ENCODE results near the gene TP53I13. TPM values are rescaled to one million over a fixed set of nuclear protein-coding genes. Genes with fewer than 3 reads are reported as not detected.

TP53I13 gene
- total and polyA plus RNA-seq, 4 experiments from 2014 or later: 31.5 to 158 (median 98.1) TPM

DNA sequence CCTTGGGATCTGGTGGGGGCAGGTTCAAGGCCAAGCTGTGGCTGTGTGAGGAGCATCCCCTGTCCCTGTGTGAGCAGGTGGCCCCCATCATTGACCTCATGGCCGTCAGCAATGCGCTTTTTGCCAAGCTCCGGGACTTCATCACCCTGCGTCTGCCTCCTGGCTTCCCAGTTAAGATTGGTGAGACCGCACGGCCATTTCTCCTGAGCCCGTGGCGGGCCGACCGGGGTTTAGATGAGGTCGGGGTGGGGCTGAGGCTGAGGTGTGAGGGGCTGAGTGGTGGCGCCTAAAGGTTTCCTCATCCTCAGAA, 43.5 kb downstream of the TP53I13 start:
- Histone ChIP-seq H3K9me3 (ENCODE audit: control insufficient read depth in 1 of 2, low read length in 2 of 2) (no peaks in the 10 kb centered on the region), H3K4me3 (ENCODE audit: low read length in 2 of 2) (no peak overlapping the region), H3K4me1 (ENCODE audit: insufficient read depth, low read length) (peaks cover 41% of the 10 kb centered on the region), H3K27me3 (ENCODE audit: insufficient read depth, low read length) (no peaks in the 10 kb centered on the region), H3K27ac (ENCODE audit: low read depth, low read length) (no peak overlapping the region), H3K36me3 (ENCODE audit: insufficient read depth, low read length) (no peaks in the 10 kb centered on the region)
- no peak for DNase-seq
- Mint-ChIP-seq H3K4me1 (peaks cover 15 to 35% (median 27%) of the 10 kb centered on the region in 4 donors), H3K27ac (peak overlapping the region in 1 of 7 donors; percentile 64), H3K36me3 (peaks cover 0 to 1% of the 10 kb centered on the region in 2 donors), H3K27me3 (no peaks in the 10 kb centered on the region), H3K9me3 (no peaks in the 10 kb centered on the region), H3K4me3 (peak overlapping the region in 2 of 8 donors; percentile 36 to 43)
- intact Hi-C loops (cut with micrococcal nuclease): loop anchor here (10.0 kb wide), 1 partner anchor 483 kb away; no protein-coding TSS in a partner anchor
- POLR2A ChIA-PET (ENCODE audit: partially characterized antibody): interaction anchor here (0.8 to 1.5 kb wide), 3 partner anchors 20 to 31 kb away, joined by 3 to 4 read pairs (median 3); no protein-coding TSS in a partner anchor
- CTCF ChIA-PET (ENCODE audit: partially characterized antibody): interaction anchor here (0.6 to 22.5 kb wide), 5 partner anchors 13 to 507 kb away, joined by 3 to 523 read pairs (median 5); partner anchors contain the start of genes ABHD15 and TP53I13

DNA sequence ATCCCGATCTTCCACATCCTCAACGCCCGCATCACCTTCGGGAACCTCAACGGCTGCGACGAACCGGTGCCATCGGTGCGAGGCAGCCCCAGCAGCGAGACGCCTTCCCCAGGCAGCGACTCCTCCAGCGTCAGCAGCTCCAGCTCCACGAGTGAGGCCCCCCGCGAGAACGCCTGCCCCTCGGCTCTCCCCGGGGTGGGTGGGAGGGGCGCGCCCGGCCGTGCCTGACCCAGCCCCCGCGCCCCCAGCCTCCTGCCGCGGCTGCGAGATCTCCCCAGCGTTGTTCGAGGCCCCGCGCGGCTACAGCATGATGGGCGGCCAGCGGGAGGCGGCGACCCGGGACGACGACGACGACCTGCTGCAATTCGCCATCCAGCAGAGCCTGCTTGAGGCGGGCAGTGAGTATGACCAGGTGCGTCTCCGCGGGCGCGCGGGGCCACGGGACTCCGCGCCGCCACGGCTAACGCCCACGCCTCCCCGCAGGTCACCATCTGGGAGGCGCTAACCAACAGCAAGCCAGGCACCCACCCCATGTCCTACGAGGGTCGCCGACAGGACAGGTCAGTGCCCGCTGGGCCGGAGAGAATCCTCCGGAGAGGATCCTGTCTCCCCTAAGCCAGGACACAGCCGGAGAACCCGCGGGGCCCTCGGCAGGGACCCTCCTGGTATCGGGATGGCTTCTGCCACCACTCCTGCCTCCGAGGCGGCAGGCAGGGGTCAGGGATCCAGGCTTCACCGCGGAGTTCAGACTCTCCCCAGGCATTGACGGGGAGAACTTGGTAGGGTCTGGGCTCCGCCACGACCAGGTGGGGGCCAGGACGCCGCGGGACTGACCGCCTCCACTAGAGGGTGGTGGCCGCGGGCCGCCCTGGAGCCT, 44.1 kb downstream of the TP53I13 start:
- CTCF ChIA-PET (ENCODE audit: partially characterized antibody): interaction anchor here (0.7 to 22.5 kb wide), 17 partner anchors 8 to 864 kb away, joined by 3 to 523 read pairs (median 5); partner anchors contain the start of genes ABHD15, ANKRD13B and TP53I13
- no peak for DNase-seq
- H3K36me3 Mint-ChIP-seq: peaks cover 0 to 1% of the 10 kb centered on the region in 2 donors
- Histone ChIP-seq H3K27me3 (ENCODE audit: insufficient read depth, low read length) (no peaks in the 10 kb centered on the region), H3K9me3 (ENCODE audit: control insufficient read depth in 1 of 2, low read length in 2 of 2) (no peaks in the 10 kb centered on the region), H3K4me1 (ENCODE audit: insufficient read depth, low read length) (peaks cover 47% of the 10 kb centered on the region), H3K4me3 (ENCODE audit: low read length in 2 of 2) (peak overlapping the region in 1 of 2 donors; percentile 44), H3K36me3 (ENCODE audit: insufficient read depth, low read length) (no peaks in the 10 kb centered on the region), H3K27ac (ENCODE audit: low read depth, low read length) (no peak overlapping the region)
- H3K9me3 Mint-ChIP-seq: no peaks in the 10 kb centered on the region
- POLR2A ChIA-PET (ENCODE audit: partially characterized antibody): interaction anchor here (0.9 to 6.9 kb wide), 8 partner anchors 8 to 148 kb away, joined by 3 to 127 read pairs (median 12); partner anchors contain the start of genes ANKRD13B and GIT1
- no peak overlapping the region for H3K27ac Mint-ChIP-seq
- H3K27me3 Mint-ChIP-seq: no peaks in the 10 kb centered on the region
- intact Hi-C loops (cut with micrococcal nuclease): loop anchor here (1.0 to 10.0 kb wide), 2 partner anchors 32 to 482 kb away; no protein-coding TSS in a partner anchor
- H3K4me3 Mint-ChIP-seq: peak overlapping the region in 6 of 8 donors; percentile 10 to 52 (median 41)
- H3K4me1 Mint-ChIP-seq: peaks cover 17 to 41% (median 30%) of the 10 kb centered on the region in 4 donors

DNA sequence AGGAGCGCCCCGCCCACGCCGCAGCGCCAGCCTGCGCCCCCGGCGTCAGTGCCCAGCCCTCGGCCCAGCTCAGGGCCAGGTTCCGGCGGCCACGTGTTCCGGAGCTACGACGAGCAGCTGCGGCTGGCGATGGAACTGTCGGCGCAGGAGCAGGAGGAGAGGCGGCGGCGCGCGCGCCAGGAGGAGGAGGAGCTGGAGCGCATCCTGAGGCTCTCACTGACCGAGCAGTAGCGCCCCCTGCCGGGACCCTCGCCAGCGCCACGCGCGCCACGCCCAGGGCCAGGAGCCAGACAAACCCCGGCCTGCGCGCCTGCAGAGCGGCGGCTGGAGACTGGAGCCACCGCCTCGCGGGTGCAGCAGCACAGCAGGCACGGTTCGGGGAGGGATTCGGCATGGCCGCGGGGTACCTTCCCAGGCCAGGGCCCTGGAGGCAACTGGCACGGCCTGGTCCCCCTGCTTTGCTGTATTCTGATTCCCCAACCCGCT, 44.9 kb downstream of the TP53I13 start:
- POLR2A ChIA-PET (ENCODE audit: partially characterized antibody): interaction anchor here (0.8 to 6.9 kb wide), 10 partner anchors 9 to 147 kb away, joined by 3 to 127 read pairs (median 8); partner anchors contain the start of genes ANKRD13B and GIT1
- H3K4me1 ChIP-seq (ENCODE audit: insufficient read depth, low read length): peaks cover 54% of the 10 kb centered on the region

GRCh38 chr17:29613856-29614255, 45.4 kb downstream of the TP53I13 start:
- no peaks in the 10 kb centered on the region for H3K27me3 Mint-ChIP-seq
- H3K9me3 Mint-ChIP-seq: no peaks in the 10 kb centered on the region
- peaks cover 17 to 41% (median 30%) of the 10 kb centered on the region in 4 donors for H3K4me1 Mint-ChIP-seq
- H3K36me3 Mint-ChIP-seq: peaks cover 0 to 1% of the 10 kb centered on the region in 2 donors
- peak overlapping the region in 1 of 7 donors; percentile 83 for H3K27ac Mint-ChIP-seq
- H3K4me3 Mint-ChIP-seq: peak overlapping the region; percentile 53 to 91 (median 66)
- POLR2A ChIA-PET (ENCODE audit: partially characterized antibody): interaction anchor here (0.8 to 6.9 kb wide), 11 partner anchors 9 to 316 kb away, joined by 3 to 127 read pairs (median 9); partner anchors contain the start of genes ANKRD13B, GIT1 and SSH2
- Histone ChIP-seq H3K27me3 (ENCODE audit: insufficient read depth, low read length) (no peaks in the 10 kb centered on the region), H3K4me3 (ENCODE audit: low read length in 2 of 2) (peak overlapping the region; percentile 44 to 57), H3K36me3 (ENCODE audit: insufficient read depth, low read length) (no peaks in the 10 kb centered on the region), H3K27ac (ENCODE audit: low read depth, low read length) (no peak overlapping the region), H3K4me1 (ENCODE audit: insufficient read depth, low read length) (peaks cover 57% of the 10 kb centered on the region), H3K9me3 (ENCODE audit: control insufficient read depth in 1 of 2, low read length in 2 of 2) (no peaks in the 10 kb centered on the region)
- intact Hi-C loops (cut with micrococcal nuclease): loop anchor here (1.0 to 10.0 kb wide), 2 partner anchors 34 to 481 kb away; no protein-coding TSS in a partner anchor
- CTCF ChIA-PET (ENCODE audit: partially characterized antibody): interaction anchor here (1.0 to 22.5 kb wide), 11 partner anchors 13 to 862 kb away, joined by 3 to 523 read pairs (median 5); partner anchors contain the start of genes ABHD15, ANKRD13B and TP53I13
- no peak for DNase-seq

More for the DNA sequence above, 44.9 kb downstream of the TP53I13 start:
- H3K36me3 ChIP-seq (ENCODE audit: insufficient read depth, low read length): no peaks in the 10 kb centered on the region
- no peak overlapping the region for H3K27ac ChIP-seq (ENCODE audit: low read depth, low read length)
- Mint-ChIP-seq H3K4me3 (peak overlapping the region in 7 of 8 donors; percentile 54 to 79 (median 61)), H3K27ac (peak overlapping the region in 1 of 7 donors; percentile 83), H3K27me3 (no peaks in the 10 kb centered on the region), H3K9me3 (no peaks in the 10 kb centered on the region), H3K36me3 (peaks cover 0 to 1% of the 10 kb centered on the region in 2 donors), H3K4me1 (peaks cover 17 to 41% (median 30%) of the 10 kb centered on the region in 4 donors)
- no peaks in the 10 kb centered on the region for H3K27me3 ChIP-seq (ENCODE audit: insufficient read depth, low read length)
- DNase-seq: peak; percentile 87 to 92 (median 89)
- CTCF ChIA-PET (ENCODE audit: partially characterized antibody): interaction anchor here (0.7 to 22.5 kb wide), 16 partner anchors 9 to 863 kb away, joined by 3 to 523 read pairs (median 5); partner anchors contain the start of genes ABHD15, ANKRD13B and TP53I13
- H3K4me3 ChIP-seq (ENCODE audit: low read length in 2 of 2): peak overlapping the region; percentile 44 to 57
- H3K9me3 ChIP-seq (ENCODE audit: control insufficient read depth in 1 of 2, low read length in 2 of 2): no peaks in the 10 kb centered on the region
- intact Hi-C loops (cut with micrococcal nuclease): loop anchor here (1.0 to 10.0 kb wide), 2 partner anchors 33 to 481 kb away; no protein-coding TSS in a partner anchor

- CTCF ChIA-PET (ENCODE audit: partially characterized antibody): interaction anchor here (0.8 to 22.5 kb wide), 10 partner anchors 7 to 244 kb away, joined by 3 to 523 read pairs (median 5); partner anchors contain the start of genes ABHD15, ANKRD13B and TP53I13
Observed at GRCh38 chr17:29614349-29615047, 46.0 kb downstream of the TP53I13 start.

GRCh38 chr17:29615048-29615385, 46.5 kb downstream of the TP53I13 start:
- peaks cover 0 to 1% of the 10 kb centered on the region in 2 donors for H3K36me3 Mint-ChIP-seq
- peak overlapping the region; percentile 83 to 97 (median 92) for H3K27ac Mint-ChIP-seq
- POLR2A ChIA-PET (ENCODE audit: partially characterized antibody): interaction anchor here (0.7 to 6.9 kb wide), 15 partner anchors 10 to 895 kb away, joined by 3 to 127 read pairs (median 6); partner anchors contain the start of genes ABHD15, ANKRD13B, GIT1 and NUFIP2
- intact Hi-C loops (cut with micrococcal nuclease): loop anchor here (1.0 to 10.0 kb wide), 3 partner anchors 26 to 480 kb away; partner anchors contain the start of genes GIT1 and TP53I13
- H3K4me1 ChIP-seq (ENCODE audit: insufficient read depth, low read length): peaks cover 57% of the 10 kb centered on the region
- peak overlapping the region; percentile 89 to 92 for H3K4me3 ChIP-seq (ENCODE audit: low read length in 2 of 2)
- H3K27me3 Mint-ChIP-seq: no peaks in the 10 kb centered on the region
- CTCF ChIA-PET (ENCODE audit: partially characterized antibody): interaction anchor here (0.6 to 22.5 kb wide), 15 partner anchors 8 to 316 kb away, joined by 3 to 523 read pairs (median 3); partner anchors contain the start of genes ABHD15, ANKRD13B and TP53I13
- no peaks in the 10 kb centered on the region for H3K36me3 ChIP-seq (ENCODE audit: insufficient read depth, low read length)
- peak overlapping the region; percentile 88 to 94 (median 92) for H3K4me3 Mint-ChIP-seq
- no peaks in the 10 kb centered on the region for H3K27me3 ChIP-seq (ENCODE audit: insufficient read depth, low read length)
- H3K9me3 Mint-ChIP-seq: no peaks in the 10 kb centered on the region
- peak; percentile 79 to 88 (median 84) for DNase-seq
- peak overlapping the region; percentile 47 for H3K27ac ChIP-seq (ENCODE audit: low read depth, low read length)
- no peaks in the 10 kb centered on the region for H3K9me3 ChIP-seq (ENCODE audit: control insufficient read depth in 1 of 2, low read length in 2 of 2)
- H3K4me1 Mint-ChIP-seq: peaks cover 17 to 41% (median 29%) of the 10 kb centered on the region in 4 donors

More at GRCh38 chr17:29614349-29615047, 46.0 kb downstream of the TP53I13 start:
- Mint-ChIP-seq H3K9me3 (no peaks in the 10 kb centered on the region), H3K4me3 (peak overlapping the region; percentile 88 to 94 (median 92)), H3K4me1 (peaks cover 17 to 41% (median 29%) of the 10 kb centered on the region in 4 donors), H3K36me3 (peaks cover 0 to 1% of the 10 kb centered on the region in 2 donors), H3K27ac (peak overlapping the region; percentile 83 to 97 (median 92)), H3K27me3 (no peaks in the 10 kb centered on the region)
- Histone ChIP-seq H3K27ac (ENCODE audit: low read depth, low read length) (peak overlapping the region; percentile 47), H3K27me3 (ENCODE audit: insufficient read depth, low read length) (no peaks in the 10 kb centered on the region), H3K4me1 (ENCODE audit: insufficient read depth, low read length) (peaks cover 57% of the 10 kb centered on the region), H3K36me3 (ENCODE audit: insufficient read depth, low read length) (no peaks in the 10 kb centered on the region), H3K4me3 (ENCODE audit: low read length in 2 of 2) (peak overlapping the region; percentile 89 to 92), H3K9me3 (ENCODE audit: control insufficient read depth in 1 of 2, low read length in 2 of 2) (no peaks in the 10 kb centered on the region)
- POLR2A ChIA-PET (ENCODE audit: partially characterized antibody): interaction anchor here (0.7 to 6.9 kb wide), 17 partner anchors 10 to 895 kb away, joined by 3 to 127 read pairs (median 6); partner anchors contain the start of genes ABHD15, ANKRD13B, GIT1 and NUFIP2
- intact Hi-C loops (cut with micrococcal nuclease): loop anchor here (1.0 to 10.0 kb wide), 3 partner anchors 25 to 480 kb away; partner anchors contain the start of genes GIT1 and TP53I13
- DNase-seq: peak in 1 of 5 donors; percentile 13
